RPMI8226 (cell line): ENCODE measurements around the gene PIN1.
"Not testable (repeated sequence)": the region's sequence is repeated elsewhere in the genome, so short reads cannot be mapped to it uniquely, and the experiment has no call there.

Experiments used
- DNase-seq: peaks from one replicate; pipeline ENCODE4 v3.0.0-alpha.2; 2015

The PIN1 gene

DNA sequence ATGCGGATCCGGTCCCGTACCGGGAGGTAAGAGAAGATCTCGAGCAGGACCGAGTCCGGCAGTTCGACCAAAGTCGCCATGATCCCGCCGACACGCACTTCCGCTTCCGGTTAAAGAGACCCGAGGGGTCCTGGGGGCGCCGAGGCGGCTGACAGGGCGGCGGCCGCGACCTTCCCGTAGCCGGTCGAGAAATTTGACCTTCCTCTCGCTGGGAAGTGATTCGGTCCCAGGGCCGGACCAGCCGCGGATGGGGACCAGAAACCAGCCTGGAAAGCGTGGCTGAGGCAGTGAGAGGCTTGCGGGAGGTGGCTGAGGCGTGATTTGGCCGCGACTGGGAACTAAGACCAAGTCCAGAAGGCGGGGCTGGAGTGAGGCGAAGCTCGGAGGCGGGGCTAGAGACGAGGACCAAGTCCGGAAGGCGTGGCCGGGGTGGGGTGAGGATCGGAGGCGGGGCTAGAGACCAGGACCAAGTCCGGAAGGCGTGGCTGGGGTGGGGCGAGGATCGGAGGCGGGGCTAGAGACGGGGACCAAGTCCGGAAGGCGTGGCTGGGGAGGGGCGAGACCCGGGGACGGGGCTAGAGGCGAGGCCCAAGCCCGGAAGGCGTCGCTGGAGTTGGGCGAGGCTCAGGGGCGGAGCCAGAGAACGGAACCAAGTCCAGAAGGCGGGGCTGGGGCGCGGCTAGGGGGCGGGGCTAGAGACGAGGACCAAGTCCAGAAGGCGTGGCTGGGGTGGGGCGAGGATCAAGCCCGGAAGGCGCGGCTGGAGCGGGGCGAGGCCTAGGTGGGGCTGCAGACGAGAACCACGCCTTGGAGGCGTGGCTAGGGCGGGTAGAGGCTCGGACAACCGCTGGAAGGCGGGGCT is 16.2 kb upstream of the PIN1 start, which contains the start of gene FBXL12:
Gene FBXL12 (minus strand): TSS at position 346 of the 862 bp plus-strand sequence. CDS start 266 bp downstream, at position 80.
- DNase-seq: peak; percentile 100

DNA sequence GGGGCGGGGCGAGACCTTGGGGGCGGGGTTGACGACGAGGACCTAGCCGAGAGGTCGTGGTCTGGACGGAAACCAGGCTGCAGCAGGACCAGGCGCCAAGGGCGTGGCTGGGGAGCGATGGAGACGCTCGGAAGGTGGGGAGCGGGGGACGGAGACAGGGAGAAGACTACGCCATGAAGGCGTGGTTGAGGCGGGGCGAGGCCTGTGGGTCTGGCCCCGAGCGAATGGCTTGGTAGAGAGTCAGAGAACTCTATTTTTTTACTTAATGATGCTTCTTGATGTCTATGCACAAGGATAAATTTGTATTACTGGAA is 15.6 kb upstream of the PIN1 start:
- no peak for DNase-seq

DNA sequence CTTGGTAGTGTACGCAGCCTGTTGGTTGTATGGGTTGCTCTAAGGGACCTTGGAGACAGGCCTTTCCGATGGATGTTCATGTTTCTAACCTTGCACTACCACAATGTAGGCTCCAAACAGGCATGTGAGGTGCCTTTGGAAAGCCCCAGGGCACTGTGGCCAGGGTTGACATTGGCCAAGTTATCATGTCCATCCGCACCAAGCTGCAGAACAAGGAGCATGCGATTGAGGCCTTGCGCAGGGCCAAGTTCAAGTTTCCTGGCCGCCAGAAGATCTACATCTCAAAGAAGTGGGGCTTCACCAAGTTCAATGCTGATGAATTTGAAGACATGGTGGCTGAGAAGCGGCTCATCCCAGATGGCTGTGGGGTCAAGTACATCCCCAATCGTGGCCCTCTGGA is 15.1 kb upstream of the PIN1 start:
- not testable (repeated sequence) for DNase-seq

DNA sequence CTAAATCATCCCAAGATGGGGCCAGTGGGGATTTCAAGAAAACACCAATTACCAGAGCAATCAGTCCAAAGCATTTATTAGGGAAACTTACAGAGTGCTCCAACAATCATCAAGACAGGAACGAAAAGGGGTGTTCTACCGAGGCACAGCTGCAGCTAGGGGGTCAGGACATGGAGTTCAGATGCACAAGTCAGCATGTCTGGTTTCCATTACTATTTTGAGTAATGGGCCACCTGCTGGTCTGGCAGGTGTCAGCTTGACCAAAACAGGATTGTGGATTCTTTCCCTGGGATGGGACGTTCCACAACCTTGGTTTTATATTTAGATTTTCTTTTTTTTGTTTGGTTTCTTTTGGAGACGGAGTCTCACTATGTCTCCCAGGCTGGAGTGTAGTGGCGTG is 11.3 kb upstream of the PIN1 start:
- peak; percentile 79 for DNase-seq

DNA sequence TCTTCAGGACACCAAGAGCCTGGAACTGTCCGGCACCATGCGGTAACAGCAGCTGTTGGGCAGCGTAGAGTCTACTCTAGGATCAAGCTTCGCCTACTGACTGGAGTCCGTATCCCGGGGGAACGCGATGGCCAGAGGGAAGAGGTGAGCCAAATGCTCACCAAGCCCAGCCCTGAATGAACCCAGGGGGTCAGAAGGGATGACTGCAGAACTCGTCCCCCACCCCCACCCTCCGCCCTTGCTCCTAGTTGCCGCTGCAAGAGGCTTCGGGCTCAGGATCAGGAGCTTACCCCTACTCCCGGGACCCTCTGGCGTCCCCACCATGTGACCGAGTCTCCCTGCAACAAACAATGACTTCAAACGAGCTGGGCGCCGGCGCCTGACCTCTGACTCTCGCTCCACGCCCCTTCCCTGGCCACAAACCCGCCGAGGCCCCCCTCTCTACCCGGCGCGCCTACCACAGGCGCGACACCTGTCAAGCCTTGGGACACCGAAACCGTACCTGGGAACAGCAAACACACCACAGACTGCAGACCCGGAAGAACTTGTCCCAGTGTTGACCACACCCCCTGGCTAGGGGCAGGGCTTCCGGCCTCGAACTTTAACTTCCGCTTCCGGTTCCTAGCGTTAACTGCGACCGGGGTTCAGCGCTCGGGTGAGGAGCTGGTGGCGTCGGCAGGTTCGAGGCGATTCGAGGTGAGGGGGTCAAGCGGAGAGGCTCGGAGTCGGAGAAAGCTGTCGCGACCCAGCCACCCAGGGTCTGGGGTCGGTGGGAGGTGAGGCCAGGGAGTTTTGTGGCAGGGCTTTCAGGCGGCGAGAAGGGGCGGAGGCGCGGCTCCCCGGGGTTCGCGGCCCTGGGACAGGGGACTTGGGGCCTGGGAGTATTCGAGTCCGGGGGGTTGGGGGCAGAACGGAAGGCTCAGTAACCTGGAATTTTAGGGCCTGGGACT is 7.6 kb upstream of the PIN1 start, which contains the start of gene UBL5:
Gene UBL5 (plus strand): TSS at position 630 of the 950 bp plus-strand sequence. CDS start 420 bp downstream, outside the sequence.
- peak; percentile 98 for DNase-seq

DNA sequence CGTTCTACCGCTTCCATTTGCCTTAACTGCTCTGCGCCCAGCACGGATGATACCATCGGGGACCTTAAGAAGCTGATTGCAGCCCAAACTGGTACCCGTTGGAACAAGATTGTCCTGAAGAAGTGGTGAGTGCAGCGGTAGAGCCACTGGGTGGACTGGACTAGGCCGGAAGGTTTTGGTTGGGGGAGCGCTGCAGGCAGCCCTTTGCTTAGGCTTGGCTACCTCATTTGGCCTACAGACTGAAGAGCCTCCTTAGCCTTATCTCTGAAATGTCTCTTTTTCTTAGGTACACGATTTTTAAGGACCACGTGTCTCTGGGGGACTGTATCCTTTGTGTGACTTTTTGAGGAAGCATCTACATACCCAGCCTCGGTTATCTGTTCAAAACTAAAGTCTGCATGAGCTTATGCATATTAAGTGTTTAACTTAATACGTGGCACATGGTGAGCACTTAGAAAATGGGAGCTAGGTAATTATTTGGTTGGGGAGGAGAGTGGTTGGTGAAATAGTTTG is 6.5 kb upstream of the PIN1 start:
- DNase-seq: no peak

DNA sequence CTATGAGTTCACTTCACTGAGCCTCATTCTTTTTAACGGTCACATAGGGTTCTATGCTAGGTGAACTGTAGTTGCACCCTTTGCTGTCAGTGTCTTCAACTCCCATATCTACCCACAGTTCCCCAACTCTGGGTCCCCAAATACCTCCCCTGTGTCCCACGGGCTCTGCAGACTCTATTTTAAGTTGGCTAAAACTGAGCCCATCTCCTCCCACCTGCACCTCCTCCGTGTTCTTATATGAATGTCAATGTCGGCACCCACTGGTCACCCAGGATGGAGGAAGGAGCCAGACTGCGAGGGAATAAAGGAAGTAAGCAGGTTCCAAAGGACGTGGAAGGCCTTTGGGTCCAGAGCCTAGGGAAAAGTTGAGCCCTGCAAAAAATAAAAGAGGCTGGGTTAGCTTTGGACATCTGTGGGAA is 802 bp upstream of the PIN1 start:
- no peak for DNase-seq

DNA sequence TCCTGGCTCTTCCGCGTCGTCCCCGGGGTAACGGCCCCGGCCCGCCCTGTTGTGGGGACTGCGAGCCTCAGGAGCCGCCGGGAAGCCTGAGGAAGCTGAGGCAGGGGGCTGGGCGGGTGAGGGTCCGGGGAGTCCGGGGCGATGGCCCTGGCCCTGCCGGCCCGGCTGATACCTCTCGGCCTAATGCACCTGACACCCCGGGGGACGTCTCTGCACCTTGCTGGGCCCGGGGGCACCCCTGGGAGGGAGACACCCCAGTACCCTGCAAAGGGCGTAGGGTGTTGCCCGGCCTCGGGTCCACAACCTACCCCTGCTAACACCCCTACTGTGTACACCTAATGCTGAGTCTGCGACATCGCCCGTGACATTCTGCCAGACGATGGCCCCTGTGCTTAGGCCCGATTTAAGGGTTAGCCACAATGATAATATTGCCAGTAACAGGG is 410 bp downstream of the PIN1 start:
- DNase-seq: no peak

DNA sequence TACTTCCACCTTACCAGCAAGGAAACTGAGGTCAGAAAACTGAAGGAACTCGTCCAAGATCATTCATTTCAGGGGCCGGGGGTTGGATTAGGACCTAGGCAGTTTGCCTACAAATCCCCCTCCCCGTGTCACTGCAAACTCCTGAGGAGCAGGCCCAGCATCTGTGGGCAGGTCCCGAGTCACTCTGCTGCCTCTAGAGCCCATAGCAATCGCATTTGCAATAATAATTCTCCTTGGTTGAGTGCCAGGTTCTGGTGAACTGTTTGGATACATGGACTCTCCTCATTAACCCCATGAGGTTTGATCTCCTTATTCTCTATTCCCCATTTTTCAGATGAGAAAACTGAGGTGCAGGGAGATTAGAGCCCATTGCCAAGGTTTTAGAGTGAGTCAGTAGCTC is 903 bp downstream of the PIN1 start:
- peak; percentile 53 for DNase-seq

DNA sequence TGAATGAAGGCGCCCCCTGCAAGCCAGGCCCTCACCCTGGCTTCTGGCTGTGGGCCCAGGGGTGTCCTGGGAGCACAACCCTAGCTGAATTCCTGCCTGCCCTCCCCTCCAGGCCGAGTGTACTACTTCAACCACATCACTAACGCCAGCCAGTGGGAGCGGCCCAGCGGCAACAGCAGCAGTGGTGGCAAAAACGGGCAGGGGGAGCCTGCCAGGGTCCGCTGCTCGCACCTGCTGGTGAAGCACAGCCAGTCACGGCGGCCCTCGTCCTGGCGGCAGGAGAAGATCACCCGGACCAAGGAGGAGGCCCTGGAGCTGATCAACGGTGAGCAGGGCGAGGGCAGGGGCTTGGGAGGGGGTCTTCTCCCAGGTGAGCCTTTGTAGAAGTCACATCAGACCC is 3.2 kb downstream of the PIN1 start:
- no peak for DNase-seq

DNA sequence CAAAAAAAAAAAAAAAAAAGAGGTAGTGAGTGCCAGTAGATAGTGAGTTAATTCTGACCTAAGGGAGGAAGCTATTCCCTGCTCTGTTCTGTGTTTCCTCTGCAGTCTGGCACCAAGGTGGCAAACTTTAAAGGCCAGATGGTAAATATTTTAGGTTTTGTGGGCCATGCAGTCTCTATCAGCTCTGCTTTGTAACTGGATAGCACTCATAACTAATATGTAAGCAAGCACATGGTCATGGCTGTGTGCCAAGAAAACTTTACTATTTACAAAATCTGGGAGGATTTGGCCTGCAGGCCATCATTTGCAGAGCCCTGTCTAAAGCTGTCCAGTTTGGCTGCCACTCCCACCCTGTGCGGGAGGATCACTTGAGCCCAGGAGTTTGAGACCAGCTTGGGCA is 4.3 kb downstream of the PIN1 start:
- no peak for DNase-seq

DNA sequence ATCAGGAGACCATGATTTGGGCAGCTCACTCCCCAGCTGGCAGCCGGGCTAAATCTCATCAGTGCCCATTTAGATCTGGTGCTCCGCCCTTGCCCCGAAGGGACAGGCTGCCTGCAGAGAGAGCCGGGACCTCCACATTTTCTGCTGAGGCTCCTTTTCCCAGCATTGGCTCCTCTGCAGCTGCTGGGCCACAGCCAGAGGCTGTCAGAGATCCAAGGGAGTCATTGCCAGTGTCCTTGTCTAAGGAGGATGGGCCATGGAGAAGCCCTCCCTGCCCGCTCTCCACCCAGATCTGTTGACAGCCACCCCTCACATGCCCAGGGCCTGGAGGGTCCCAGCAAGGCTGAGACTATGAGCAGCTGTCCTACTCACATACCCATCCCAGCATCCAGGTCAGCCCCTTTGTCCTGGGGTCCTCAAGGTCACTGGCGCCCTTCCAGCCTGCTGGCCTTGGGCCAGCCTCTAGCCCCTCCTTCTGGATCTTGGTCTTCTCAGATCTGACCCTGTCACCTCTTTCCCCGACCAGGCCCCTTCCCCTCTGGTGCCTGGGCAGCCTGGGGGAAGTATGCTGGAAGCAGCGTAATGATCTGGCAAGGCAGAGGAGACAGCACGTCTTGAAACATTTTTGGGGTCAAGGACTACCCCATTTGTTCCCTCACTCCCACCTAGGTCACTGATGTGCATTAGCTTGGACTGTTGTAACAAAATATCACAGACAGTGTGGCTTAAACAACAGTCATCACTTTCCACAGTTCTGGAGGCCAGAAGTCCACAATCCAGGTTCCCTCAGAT is 7.9 kb downstream of the PIN1 start:
- no peak for DNase-seq

DNA sequence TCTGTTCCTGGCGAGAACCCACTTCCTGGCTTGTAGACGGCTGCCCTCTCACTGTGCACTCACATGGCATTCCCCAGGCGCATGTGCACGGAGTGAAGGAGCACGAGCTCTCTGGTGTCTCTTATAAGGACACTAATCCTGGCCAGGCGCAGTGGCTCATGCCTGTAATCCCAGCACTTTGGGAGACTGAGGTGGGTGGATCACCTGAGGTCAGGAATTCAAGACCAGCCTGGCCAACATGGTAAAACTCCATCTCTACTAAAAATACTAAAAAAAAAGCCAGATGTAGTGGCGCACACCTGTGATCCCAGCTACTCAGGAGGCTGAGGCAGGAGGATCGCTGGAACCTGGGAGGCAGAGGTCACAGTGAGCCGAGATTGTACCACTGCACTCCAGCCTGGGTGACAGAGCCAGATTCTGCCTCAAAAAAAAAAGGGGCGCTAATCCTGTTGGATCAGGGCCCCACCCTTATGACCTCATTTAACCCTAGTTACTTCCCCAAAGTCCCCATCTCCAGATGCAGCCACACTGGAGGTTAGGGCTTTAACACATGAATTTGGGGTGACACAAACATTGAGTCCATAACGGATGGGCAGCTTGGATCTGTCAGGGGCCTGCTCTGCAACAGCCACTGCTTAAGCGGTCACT is 8.6 kb downstream of the PIN1 start:
- DNase-seq: not testable (repeated sequence)

DNA sequence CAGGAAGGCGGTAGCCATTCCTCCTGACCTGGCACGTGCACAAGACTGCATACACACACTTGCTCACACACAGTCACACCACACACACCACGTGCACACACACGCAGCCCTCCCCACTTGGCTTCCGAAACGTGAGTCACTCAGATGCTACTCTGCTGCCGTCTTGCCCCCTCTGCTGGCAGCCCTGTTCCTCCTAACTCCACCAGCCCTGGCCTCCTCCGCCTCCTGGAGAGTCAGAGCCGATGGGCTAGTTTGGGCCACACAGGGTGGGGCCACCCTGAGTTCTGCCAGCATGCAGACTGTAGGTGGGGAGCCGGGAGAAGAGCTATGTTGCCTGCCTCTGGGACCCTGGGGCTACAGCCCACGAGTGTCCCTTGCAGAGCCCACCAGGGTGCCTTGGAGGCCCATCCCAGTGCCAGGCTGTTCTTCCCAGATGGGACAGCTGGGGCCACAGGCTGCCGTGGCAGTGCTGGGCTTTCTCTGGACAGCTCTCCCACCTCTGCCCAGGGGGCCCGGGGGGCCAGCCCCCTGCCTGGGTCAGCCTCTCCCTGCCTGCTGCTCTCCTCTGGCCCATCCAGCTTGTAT is 12.1 kb downstream of the PIN1 start:
- no peak for DNase-seq

DNA sequence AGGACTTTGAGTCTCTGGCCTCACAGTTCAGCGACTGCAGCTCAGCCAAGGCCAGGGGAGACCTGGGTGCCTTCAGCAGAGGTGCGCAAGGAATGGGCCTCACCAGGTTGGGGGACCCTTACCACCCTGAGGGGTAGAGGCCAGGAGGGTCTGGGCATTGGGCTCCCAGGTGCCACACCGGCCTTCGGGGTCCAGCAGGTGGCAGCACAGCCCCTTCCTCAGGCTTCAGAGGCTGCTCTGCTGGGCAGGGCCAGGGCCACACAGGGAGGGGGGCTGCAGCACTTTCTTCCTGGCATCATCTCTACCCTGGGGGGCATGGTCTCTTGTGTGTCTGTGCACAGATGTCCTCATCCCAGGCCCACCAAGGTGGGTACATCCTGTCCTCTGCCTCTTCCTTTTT is 12.9 kb downstream of the PIN1 start:
- no peak for DNase-seq

DNA sequence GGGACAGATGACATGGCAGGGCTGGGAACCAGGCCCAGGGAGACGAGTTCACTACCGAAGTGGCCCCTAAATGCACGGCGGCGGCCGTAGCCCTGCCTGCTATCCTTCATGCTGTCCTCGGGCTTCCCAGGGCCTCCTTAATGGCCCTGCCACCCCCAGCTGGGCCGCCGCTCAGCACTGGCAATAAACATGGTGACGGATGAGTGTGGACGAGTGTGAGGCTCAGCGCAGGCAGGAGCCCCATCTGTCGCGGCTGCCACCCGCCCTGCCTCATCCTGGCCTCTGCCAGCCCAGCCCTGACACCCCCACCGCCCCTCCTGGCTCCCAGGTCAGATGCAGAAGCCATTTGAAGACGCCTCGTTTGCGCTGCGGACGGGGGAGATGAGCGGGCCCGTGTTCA is 13.6 kb downstream of the PIN1 start:
- no peak for DNase-seq

DNA sequence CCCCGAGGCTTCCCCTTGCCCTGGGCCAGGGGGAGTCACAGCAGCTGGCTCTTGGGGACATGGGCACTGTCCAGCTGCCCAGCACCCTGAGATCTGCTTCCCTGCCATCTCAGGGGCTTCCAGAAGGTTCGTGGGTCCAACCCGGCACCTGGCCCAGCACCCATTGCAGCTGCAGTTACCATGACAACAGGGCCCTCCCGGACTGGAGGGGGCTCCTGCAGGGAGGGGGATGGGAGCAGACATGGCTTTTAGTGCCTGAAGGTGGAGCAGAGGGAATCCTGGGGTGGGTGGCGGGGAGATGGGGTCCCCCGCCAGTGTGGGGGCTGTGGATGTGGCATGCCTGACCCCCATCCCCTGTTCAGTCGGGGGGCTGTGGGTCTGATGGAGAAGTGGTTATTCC is 14.7 kb downstream of the PIN1 start:
- no peak for DNase-seq

DNA sequence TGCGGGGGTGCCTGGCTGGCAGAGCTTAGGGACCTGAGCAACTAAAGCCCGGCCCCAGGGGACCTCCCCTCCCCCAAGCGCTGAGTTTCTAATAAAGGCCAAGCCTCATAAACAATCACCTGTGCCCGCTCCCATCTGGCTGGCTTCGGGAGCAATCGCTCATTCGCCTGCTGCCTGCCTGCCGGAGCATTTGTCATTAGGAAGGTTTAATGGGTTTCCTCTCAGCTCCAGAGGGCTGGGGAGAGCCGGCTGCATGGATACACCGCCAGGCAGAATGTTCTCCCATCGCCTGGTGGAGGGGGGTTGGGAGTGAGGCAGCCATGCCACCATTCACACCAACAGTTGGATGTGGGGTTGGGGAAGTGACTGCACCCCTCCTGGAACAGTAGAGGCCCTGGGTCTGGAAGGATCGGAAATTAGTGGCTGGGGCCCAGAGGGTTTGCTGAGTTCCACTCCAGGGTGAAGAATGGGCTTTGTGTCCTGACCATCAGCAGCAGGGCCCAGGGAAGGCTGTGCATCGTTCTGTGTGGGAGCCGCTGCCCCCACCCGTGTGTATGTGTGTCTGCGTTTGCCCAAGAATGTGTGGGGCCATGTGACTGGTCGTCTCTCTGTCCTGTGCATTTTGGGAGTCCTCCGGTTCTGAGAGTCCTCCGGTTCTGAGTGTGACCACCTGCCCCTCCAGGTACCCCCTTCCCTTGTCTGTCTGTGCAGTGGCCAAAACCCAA is 15.3 kb downstream of the PIN1 start:
- DNase-seq: no peak

DNA sequence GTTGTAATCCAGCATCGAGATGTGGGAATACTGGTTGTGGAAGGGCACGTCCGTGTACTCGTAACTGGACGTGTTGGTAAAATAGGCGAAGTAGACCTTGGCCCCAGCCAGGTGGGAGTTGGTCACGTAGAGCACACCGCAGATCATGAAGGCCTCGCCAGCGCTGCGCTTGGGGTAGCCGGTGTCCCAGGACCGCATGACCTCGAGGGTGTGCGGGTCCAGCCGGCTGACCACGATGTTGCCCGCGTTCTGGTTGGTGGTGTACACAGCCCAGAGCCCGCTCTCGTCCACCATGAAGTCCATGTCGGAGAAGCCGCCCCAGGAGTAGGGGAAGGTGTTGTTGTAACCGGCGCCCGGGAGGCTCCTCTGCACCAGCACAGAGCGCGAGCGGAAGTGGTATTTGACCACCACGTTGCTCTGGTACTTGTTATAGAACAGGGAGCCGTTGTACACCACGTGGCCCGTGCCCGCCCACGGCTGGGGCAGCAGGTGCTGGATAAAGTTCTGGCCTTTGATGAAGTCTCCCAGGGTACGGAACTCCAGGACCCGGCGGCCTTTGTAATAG is 19.2 kb downstream of the PIN1 start:
- no peak for DNase-seq

DNA sequence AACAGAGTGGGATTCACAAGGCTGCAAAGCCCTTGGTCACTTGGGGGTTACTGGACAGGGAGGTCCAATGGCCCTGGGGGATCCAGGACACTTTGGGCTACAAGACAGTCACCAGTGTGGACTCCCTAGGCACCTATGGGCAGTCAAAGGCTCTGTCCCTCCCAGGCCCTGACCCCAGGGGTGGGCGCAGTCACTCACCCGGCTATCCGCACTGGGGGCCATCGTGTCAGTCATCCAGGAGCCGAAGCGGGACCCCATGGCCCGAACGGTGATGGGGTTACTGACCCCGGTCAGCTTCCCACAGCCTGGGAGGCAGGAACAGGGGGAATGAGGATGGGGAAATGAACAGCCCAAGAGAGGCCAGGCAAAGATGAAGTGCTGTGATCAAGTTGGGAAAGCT is 21.5 kb downstream of the PIN1 start:
- no peak for DNase-seq
